Anterior cingulate cortex (tissue), 58 donors: ENCODE results near the gene SLC44A1.

Source experiments
- DNase-seq, 58 donors: peaks; one replicate each; lab custom pipeline; 2025; lab: John Stamatoyannopoulos, UW

Gene SLC44A1

DNA sequence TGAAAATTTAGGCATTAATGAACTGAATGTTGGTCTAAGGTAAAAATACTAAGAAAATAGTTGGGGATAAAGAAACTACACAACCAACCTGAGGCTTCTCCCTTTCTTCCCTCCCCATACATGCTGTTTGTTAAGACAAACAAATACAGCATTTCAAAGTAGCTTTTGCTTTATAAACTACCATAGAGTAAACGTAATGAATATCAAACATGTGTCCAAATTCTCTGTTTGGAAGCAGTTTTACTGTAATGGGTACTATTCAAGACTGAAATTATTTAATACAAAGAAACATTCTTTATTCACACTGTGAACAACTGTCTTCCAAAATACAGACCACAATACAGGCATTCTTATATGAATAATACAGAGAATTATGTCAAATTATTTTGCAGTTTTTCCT, 52.0 kb downstream of the SLC44A1 start:
- no peak for DNase-seq

DNA sequence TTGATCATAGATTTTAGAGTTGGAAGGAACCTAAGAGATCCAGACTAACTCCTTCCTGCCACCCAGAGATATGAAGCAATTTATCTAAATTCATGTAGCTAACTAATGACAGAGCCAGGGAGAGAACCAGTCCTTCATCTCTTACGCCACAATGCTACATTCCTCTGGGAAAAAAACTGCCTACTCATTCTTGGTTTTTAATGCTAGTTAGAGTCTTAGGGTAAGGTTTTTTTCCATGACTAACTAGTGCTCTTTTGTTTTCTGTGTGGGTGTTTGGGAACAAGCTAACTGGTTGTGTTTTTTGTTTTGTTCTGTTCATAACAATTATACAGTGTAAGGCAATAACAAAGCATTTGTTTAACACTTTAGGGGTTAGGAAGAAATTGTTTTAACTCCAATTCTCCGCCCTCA, 52.4 kb downstream of the SLC44A1 start:
- DNase-seq, result peak in 1 of 58 donors; percentile 41

DNA sequence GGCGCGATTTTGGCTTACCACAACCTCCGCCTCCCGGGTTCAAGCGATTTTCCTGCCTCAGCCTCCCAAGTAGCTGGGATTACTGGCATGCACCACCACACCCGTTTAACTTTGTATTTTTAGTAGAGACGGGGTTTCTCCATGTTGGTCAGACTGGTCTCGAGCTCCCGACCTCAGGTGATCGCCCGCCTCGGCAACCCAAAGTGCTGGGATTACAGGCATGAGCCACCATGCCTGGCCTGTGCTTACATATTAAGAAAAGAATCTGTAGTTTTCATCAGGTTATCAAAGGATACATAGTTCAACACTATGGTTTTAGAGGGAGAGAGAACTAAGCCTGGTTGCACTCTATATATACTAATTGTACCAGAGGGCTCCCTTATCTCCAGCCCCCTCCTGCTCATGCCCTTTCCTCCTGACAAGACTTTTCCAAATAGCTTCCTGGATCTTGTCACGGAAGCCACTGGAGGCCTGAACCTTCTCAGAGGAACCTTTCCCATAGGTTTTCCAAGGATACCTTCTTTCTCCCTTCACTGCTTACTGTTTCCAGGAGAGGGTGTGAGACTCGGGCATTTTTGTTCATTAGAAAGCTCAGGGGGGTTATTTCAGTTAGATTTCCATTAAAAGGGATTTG, 53.1 kb downstream of the SLC44A1 start:
- DNase-seq, result no peak

DNA sequence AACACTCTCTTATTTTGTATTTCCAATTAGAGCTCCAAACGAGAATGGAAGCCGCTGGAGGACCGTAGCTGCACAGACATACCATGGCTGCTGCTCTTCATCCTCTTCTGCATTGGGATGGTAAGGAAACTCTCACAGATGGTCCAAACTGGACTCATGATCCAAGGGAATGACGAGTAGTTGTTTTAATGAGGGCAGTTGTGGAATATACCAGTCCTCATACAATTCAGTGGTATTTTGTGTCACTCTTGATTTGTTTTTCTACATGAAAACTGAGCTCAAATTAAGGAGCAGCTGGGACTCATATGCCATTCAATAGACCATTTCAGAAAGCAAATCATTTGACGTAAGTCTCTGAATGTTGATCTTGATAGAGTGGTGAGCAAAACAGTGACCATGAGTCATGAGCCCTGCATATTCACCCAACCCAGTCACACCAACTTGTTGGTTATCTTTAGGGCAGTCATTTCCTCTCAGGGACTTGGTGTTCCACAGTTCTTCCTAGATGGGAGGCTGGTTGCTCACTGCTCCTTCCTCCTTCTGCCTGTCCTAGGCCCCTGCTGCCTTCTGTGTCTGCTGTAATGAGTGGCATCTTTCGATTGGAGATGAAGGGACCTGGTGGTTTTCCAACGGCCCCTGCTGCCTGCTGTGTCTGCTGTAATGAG, 54.9 kb downstream of the SLC44A1 start:
- DNase-seq, result peak in 8 of 58 donors; percentile 14 to 45 (median 30)

DNA sequence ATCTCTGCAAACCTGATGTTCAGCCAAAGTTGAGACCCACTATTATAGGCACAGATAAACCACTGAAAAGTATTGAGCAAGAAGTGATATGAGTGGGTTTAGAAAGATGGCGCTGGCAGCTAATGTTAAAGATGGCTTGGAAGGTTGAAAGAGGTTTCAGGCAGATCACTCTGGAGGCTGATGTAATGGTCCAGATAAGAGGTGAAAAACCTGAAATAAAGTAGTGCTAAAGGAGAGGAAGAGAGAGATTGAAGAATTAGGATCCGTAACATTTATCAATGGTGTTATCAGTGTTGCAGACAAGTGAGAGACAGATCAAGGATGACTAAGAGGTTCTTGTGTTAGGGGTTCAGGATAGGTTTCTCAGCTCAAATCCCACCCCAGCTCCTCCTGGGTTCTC, 58.3 kb downstream of the SLC44A1 start:
- no peak for DNase-seq

DNA sequence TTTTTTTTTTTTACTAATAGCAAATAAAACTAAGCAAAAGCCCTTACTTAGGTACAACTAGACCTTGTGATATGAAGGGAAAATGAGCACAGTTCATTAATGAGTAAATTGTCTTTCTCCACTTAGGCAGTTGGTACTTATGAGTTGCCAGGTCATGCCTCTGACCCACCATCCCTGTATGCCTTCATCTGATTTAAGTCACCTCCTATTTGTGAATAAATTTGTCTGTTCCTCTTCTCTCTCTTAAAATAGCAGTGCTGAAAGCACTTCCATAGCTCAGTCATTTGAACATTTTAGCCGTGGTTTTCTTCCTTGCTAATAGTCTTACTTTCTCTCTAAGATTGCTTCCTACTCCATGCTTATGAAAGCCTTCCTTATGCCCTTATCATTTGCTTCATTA, 61.4 kb downstream of the SLC44A1 start:
- DNase-seq, result no peak

DNA sequence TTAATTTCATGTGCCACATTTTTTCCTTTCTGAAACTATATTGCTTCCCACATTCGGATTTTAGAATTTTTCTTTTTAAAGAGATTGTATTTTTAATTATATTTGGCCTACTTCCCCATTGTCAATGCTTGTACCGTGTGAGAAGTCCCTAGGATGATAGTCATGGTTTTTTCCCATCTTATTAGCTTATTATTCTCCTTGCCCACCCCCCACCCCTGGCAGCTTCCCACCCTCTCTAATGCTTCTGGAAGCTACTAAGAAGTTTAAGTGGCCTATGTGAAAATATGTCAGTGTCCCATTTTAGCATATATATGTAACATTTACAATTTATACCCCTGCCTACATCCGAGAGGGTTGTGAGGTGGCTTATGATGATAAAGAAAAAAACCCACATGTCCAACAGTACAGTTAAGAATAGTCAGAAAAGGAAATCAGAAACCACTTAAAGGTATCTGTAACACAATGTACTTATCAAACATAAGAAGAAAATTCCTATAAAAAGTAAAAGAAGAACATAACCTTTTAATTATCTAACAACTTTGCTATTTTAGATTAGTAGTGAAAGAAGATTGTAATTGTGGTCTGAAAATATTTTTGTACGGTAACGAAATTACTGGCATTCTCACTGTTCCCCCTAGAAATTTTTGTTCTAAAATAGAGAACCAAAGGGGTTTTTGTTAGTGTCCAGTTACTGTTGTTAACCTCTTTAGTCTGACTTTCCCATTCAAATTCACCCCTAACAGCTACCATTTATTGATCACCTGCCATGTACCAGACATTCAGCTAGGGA, 62.1 kb downstream of the SLC44A1 start:
- DNase-seq, result no peak

DNA sequence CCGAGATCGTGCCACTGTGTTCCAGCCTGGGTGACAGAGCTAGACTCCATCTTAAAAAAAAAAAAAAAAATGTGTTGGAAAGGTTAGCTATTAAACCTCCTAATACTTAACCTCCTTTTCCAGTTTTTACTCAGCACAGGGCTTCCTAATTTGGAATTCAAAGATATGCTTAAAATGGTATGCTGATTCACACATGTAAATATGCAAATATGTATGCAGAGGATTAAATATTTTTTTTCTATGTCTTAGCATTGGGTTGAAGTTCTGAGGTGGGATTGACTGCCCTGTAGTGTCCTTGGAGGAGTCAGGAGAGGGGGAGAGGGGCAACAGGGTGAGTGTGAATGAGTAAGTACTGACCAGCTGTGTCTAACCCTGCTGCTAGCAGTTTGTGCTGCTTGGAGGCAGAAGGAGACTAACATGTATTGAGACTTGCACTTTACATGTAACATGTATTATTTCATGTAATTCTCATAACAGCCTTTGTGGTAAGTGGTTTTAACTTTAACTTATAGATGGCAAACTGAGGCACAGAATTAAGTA, 63.2 kb downstream of the SLC44A1 start:
- DNase-seq, result no peak

DNA sequence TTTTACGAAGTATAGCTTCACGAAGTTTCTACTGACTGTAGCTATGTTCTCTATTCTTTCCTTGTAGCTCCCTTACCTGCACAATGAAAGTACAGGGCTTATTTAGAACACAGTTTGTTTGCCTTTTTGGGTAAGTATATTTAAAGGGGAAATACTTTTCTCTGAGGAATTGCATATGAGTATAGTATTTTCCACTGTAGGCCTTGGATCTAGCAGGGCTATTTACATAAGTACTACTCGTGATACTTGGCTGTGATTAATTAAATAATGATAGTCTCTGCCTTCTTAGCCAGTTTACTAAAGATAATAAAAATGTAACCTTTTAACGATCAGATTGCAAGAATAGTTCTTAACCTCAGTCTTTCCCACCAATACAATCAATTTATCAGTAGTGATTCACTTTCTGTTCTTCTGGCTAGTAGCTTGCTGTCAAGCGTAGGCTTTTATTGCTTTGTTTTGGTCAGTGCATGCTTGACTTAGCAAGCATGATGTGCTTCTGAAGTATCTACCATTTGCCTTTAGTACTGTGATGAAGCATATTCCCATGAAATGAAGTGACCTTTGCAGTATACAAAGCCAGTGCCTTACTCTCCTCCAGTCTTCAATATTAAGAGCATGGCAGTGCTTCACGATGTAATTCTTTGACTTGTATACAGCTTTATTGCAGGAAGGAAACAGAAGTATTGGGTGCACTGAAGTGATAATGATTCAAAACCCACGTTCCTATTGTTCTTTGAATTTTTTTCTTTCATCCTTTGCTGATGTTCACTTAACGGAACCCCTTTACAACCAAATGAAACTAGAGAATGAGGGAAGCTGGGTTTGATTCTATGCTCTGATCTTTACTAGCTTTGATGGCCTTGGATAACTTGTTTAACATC, 64.2 kb downstream of the SLC44A1 start:
- DNase-seq, result no peak

DNA sequence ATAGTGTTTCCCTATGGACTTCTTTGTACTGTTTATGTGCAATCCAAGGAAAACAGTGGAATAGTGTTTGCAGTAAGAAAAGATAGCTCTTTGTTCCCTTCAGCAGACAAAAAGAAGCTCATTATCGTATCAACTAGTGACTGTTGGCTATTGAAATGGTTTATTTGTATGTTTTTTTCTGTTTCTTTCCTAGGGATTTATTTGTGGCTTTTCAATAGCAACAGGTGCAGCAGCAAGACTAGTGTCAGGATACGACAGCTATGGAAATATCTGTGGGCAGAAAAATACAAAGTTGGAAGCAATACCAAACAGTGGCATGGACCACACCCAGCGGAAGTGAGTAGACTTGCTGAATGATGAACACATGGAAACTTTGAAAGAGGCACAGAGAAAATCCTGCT, 65.1 kb downstream of the SLC44A1 start:
- DNase-seq, result peak in 16 of 58 donors; percentile 14 to 81 (median 28)

DNA sequence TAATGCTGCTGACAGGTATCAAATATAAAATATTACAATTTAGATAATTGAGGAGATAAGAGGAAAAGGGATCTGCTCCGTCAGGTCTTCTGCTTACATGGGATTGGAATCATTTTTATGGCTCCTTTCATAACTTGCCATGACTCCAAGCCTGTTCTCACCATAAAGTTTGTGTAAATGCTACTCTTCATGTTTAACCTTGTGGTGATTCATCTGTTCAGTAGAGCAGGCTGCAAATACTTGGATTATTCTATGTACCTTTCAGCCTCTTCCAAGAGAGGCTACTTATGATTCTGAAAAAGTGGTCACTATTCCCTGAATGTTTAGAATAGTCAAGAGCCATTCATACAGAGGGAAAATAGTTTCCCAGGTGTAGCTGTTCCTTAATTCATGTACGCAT, 66.9 kb downstream of the SLC44A1 start:
- no peak for DNase-seq

DNA sequence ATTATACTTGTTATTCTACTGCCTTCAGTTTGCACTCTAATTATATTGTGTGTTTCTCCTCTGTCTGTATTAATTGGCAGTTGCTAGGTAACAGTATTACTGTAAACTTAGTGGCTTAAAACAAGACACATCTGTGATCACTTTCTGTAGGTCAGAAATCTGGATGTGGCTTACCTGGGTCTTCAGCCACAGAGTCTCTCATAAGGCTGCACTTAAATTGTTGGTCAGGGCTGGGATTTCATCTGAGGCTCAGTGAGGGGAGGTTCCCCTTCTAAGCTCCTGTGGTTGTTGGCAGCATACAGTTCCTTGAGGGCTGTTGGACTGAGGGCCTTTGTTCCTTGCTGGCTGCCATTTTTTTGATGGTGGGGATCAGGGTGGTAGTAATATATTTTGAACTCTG, 68.8 kb downstream of the SLC44A1 start:
- DNase-seq, result no peak

DNA sequence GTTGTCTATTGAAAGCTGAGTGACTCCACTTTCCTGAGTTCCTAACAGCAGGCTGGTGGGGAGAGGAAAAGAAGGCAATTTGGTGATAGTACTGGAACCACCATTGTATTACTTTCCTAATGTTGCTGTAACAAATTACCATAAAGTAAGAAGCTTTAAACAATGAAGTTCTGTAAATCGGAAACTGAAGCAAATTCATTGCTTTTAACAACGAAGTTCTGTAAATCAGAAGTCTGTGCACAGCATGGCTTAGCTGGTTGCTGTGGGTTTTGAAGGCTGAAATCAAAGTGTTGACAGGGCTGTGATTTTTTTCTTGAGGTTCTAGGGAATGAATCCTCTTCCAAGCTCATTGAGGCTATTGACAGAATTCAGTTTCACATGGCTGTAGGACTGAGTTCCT, 72.3 kb downstream of the SLC44A1 start:
- DNase-seq, result no peak

DNA sequence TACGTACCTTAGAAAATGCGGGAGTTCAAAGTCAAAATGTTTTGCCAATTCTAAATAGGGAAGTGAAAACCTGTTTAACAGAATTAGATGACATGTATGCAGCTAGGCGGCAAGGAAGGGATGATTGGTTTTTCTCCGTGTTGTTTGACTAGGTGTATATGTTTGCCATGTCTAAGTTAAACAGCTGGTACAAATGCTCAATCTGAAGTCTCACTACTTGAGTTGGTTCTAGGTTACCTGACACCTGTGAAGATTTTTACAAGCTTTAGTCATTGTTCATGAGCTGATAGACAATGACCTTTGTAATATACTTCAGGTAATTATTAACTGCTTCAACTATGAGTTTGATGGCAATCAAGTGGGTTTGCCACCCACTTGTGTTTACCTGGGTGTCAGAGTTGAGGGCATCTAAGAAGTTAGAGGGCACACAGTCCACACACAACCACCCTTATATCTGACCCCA, 74.3 kb downstream of the SLC44A1 start:
- no peak for DNase-seq

DNA sequence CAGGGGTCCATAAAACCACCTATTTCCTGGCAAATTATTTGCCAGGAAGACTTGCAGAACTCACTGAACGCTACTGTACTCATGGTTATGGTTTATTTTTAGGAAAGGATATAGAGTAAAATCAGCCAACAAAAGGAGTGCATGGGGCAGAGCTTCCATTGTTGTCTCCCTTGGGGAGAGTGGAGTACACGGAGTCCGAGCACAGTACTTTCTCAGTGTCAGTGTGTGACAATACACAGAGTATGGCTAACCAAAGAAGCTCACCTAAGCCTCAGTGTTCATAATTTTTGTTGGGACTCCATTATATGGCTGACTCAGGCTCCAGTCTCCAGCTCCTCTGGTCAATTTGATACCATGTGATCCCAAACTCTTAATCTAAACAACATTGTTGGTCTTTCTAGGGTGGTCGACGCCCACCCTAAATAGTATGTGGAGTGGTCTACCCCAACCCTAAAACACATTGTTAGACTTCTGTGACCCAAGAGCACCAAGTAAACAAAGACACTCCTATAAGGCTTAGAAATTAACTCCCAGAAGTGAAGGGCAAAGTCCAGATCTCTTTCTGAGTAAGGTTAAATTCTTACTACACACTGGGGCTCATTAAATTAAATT, 74.9 kb downstream of the SLC44A1 start:
- no peak for DNase-seq

DNA sequence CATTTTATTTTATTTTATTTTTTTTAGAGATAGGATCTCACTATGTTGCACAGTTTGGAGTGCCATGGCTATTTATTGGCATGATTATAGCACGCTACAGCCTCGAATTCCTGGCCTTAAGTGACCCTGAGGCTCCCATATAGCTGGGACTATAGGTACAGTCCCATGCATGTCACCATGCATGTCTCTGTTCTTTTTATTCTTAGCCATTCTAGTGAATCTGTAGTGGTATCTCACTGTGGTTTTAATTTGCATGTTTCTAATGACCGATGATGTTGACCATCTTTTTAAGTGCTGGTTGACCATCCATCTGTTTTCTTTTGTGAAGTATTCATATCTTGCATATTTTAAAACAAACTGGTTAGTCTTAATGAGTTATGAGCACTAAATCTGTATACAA, 76.1 kb downstream of the SLC44A1 start:
- no peak for DNase-seq

DNA sequence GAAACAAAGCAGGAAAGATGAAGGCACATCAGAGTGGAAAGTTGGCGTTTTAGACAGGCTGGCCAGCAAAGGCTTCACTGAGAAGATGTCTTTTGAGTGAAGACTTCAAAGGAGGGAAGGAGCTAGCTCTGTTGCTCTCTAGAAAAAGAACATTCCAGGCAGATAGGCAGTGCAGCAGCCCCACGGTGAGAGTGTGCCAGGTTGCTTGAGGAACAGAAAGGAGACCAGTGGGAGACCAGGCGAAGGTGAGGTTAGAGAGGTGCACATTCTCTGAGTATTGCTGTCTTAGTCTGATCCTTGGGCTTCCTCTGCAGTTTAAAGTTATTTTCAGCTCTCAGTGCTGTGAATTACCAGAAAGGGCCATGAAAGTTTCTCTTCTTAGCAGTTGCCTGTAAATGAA, 83.8 kb downstream of the SLC44A1 start:
- peak in 1 of 58 donors; percentile 17 for DNase-seq

DNA sequence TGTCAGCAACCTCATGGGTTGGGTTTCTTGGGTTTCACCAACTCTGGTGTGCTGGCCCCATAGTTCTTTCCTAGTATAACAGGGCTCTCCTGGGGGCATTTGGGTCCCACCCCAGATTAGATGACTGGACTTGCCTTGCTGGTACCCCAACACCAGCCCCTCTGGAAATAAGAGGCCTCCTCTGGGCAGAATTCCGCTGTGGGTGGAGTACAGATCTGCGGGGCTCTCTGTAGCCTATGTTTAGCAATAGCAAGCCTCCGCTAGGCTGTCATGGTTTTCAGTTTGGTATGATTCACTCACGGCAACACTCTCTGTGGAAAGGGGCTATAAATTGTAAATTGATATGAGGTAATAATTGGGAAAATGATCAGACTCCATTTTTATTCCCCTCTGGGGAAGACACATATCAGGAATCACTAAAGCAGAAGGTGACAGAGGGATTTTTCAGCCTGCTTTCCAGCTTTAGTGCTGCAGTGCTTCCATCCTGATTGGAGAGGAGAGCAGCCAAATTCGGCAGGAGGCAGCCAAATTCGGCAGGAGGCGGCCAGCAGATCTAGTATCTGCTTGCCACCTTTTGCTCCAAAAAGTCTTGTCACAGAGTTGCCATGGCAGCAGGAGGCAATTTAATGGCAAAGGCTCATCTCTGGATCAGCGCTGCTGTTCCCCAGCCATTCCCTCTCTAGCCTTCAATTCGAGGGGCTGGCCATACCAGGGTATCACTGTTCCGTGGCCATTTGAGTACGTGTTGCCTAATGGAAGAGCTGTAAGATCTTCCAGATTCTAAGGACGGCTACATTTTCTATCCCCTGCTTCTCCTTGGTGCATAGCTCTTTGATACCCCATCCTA, 84.6 kb downstream of the SLC44A1 start:
- peak in 42 of 58 donors; percentile 6 to 70 (median 36) for DNase-seq

DNA sequence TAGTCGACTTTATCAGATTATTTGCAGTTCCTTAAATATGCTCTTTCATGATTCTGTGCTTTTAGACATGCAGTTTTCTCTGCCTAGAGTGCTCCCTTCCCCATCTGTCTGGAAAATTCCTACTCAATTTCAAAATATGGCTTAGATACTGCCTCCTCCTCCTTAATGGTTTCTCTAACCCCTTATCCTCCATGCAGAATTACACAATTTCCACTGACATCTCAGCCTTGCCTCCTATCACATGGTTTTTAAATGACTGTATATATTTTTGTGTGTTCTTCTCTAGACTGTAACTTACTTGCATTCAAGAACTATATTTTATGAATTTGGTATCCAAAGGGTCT, 85.2 kb downstream of the SLC44A1 start:
- DNase-seq, result no peak
